BJ (cell line): Measurements from ENCODE around the gene ARAP1. TPM values are rescaled to one million over a fixed set of nuclear protein-coding genes. Genes with fewer than 3 reads are reported as not detected.

Experiments
- CTCF ChIA-PET: fragments of 350-600 bp; formaldehyde crosslinking; extraction: SDS; loops from one replicate; lab custom pipeline; 2021; ENCODE audit warnings: antibody characterized with exemption, inconsistent platforms; lab: Yijun Ruan, JAX
- POLR2A ChIA-PET: fragments of 300-600 bp; sonication (Branson Sonifier 250); formaldehyde crosslinking; extraction: SDS; loops from one replicate; lab custom pipeline; 2021; ENCODE audit warnings: antibody characterized with exemption; lab: Charles Lee
- DNase-seq: peaks from one replicate; pipeline ENCODE4 v3.0.0-alpha.2; 2011; ENCODE audit warnings: low read depth
- H3K27me3 ChIP-seq: 2 replicates; pipeline ENCODE4 v1.6.0; 2011; ENCODE audit warnings: low read length; ENCODE audit not compliant: control insufficient read depth, insufficient read depth
- H3K36me3 ChIP-seq: 2 replicates; pipeline ENCODE4 v1.5.1; 2011; ENCODE audit warnings: low read length; ENCODE audit not compliant: control insufficient read depth, insufficient read depth
- H3K4me3 ChIP-seq: 2 replicates; pipeline ENCODE4 v1.5.1; 2011; ENCODE audit warnings: low read depth, mild to moderate bottlenecking, control low read depth, low read length
- CTCF ChIP-seq: IDR thresholded peaks from 2 replicates; pipeline ENCODE4 v1.5.1; 2011; ENCODE audit warnings: low read depth, mild to moderate bottlenecking, control low read depth, inconsistent platforms, low read length, moderate library complexity; ENCODE audit not compliant: insufficient read depth
- polyA plus RNA-seq: library from polyadenylated mRNA; depleted of rRNA; stranded (reverse); fragments of >200 nt; gene quantifications from 2 replicates; pipeline ENCODE4 v1.2.3, GENCODE V29; 2011

ARAP1 gene
- polyA plus RNA-seq, 1 experiment: 74.5 TPM

GRCh38 chr11:72767203-72768062, 15.2 kb upstream of the ARAP1 start:
- ChIA-PET POLR2A (no interaction called here), CTCF (interaction anchor here (1.1 to 1.5 kb wide), 2 partner anchors 26 to 38 kb away, joined by 3 read pairs; no protein-coding TSS in a partner anchor)
- no peaks in the 10 kb centered on the region; the same call in 1 of the 2 replicates for H3K27me3 ChIP-seq
- no peaks in the 10 kb centered on the region for H3K36me3 ChIP-seq
- DNase-seq: no peak
- no peak overlapping the region for H3K4me3 ChIP-seq
- TF ChIP-seq CTCF: no peak

- Histone ChIP-seq H3K4me3 (no peak overlapping the region), H3K27me3 (no peaks in the 10 kb centered on the region; the same call in 1 of the 2 replicates), H3K36me3 (no peaks in the 10 kb centered on the region)
- POLR2A ChIA-PET: no interaction called here
- TF ChIP-seq CTCF: no peak
- DNase-seq: no peak
- CTCF ChIA-PET: interaction anchor here (0.9 to 1.5 kb wide), 2 partner anchors 13 to 27 kb away, joined by 3 to 4 read pairs; no protein-coding TSS in a partner anchor
These were observed 14.1 kb upstream of the ARAP1 start for GRCh38 chr11:72766152-72766902.

GRCh38 chr11:72764503-72764902, 12.3 kb upstream of the ARAP1 start:
- no peaks in the 10 kb centered on the region for H3K36me3 ChIP-seq
- no peak for TF ChIP-seq CTCF
- no peak overlapping the region for H3K4me3 ChIP-seq
- no peak for DNase-seq
- no peaks in the 10 kb centered on the region; the same call in 1 of the 2 replicates for H3K27me3 ChIP-seq
- ChIA-PET CTCF (no interaction called here), POLR2A (no interaction called here)

GRCh38 chr11:72763823-72764222, 11.6 kb upstream of the ARAP1 start:
- no peaks in the 10 kb centered on the region; the same call in 1 of the 2 replicates for H3K27me3 ChIP-seq
- CTCF ChIA-PET: no interaction called here
- H3K36me3 ChIP-seq: no peaks in the 10 kb centered on the region
- POLR2A ChIA-PET: no interaction called here
- no peak overlapping the region for H3K4me3 ChIP-seq
- no peak for DNase-seq
- TF ChIP-seq CTCF: no peak

GRCh38 chr11:72762641-72763304, 10.6 kb upstream of the ARAP1 start:
- H3K36me3 ChIP-seq: no peaks in the 10 kb centered on the region
- POLR2A ChIA-PET: no interaction called here
- CTCF ChIA-PET: interaction anchor here (1.2 kb wide), 1 partner anchor 31 kb away, joined by 3 read pairs; the partner anchor contains the start of gene STARD10
- no peak for DNase-seq
- no peaks in the 10 kb centered on the region; the same call in 1 of the 2 replicates for H3K27me3 ChIP-seq
- no peak overlapping the region for H3K4me3 ChIP-seq
- no peak for TF ChIP-seq CTCF
